NCI-H460 (cell line): ENCODE measurements around the gene KCNJ12. TPM values are rescaled to one million over a fixed set of nuclear protein-coding genes. Genes with fewer than 3 reads are reported as not detected.
"Not testable (repeated sequence)": the region's sequence is repeated elsewhere in the genome, so short reads cannot be mapped to it uniquely, and the experiment has no call there.

ENCODE experiments used
- DNase-seq: peaks from one replicate; pipeline ENCODE4 v3.0.0-alpha.2; 2016; ENCODE audit warnings: low read depth; ENCODE audit errors: extremely low read depth
- total RNA-seq: library from RNA; depleted of rRNA; stranded (reverse); fragments of >200 nt; shearing (Covaris generic); gene quantifications from 2 replicates; pipeline ENCODE4 v1.2.3, GENCODE V29; 2014

The KCNJ12 gene
- total RNA-seq, 1 experiment from 2014 or later: 4.3 TPM

DNA sequence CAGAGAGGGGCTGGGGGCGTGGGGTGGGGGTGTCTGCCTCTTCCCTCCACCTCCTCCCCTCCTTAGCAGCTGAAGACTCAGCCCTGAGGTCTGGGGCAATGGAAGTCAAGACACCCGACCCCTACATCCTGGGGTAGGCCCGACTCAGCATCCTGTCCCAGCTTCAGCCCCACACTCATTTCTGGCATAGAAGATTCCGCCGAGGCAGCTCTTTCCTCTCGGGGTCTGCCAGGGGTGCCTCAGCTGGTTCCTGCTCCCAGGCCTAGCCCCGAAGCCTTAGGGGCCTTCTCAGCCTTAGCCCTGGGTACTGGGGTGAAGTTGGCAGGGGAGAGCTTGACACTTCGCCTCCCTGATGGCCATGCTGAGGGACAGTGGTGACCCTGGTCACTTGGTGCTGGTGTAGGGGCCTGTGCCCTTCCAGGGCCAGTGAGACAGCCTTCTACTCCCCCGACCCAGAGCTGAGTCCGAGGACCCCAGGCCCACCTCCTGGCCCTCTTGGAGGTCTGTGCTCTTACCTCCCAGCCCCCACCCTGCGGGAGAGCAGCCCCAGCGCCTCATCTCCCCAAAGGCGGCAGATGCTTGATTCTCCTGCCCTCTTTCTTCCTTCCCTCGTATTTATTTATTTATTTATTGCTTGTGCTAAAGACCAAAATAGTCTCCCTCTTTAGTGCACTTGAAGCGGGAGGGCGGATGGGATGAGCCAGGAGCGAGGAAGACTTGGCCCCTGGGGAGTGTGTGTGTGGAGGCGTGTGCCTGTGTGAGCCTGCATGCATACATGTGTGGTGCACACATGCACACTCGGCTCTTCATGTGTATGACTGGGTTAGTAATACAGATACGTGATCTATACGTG is 42.5 kb downstream of the KCNJ12 start:
- no peak for DNase-seq

DNA sequence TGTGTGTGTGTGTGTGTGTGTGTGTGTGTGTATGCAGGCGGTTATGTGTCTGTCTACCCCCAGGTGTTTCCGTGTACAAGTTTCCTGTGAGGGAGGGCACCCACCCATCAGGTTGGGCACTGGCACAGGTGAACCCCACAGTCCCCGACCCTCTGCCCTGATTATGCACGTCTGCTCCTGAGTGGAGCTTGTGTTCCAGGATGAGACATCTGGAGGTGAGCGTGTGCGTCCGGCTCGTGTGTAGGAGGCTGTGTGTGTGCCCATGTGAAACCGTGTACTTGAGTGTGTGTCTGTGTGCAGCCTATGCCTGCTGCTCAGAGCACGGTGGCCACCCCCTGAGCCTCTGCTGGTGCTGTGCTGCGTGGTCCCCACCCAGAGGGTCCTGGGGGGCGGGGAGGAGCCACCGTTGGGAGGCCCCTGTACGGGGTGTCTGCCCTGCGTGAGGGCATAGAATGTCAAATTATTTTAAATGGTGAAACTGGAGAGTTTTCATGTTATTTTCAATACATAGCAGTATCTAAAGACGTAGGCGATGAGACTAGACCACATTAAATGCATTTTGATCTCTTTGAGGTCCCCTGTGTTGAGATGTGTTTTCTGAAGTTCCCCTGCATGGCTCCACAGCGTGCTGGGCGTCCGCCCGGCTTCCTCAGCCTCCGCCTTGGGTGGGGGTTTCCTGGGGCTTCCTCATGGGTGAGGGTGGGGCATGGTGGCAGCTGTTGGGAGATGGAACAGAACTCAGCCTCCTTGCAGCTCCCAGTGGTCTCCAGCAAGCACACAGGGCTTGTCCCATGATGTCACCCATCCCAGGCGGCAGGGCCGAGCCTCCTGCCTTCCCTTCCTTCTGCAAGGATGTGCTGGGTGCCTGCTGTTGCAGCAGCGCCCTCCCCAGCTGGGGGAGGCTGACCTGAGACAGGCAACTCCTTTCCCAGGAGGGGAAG is 43.4 kb downstream of the KCNJ12 start:
- DNase-seq: no peak

DNA sequence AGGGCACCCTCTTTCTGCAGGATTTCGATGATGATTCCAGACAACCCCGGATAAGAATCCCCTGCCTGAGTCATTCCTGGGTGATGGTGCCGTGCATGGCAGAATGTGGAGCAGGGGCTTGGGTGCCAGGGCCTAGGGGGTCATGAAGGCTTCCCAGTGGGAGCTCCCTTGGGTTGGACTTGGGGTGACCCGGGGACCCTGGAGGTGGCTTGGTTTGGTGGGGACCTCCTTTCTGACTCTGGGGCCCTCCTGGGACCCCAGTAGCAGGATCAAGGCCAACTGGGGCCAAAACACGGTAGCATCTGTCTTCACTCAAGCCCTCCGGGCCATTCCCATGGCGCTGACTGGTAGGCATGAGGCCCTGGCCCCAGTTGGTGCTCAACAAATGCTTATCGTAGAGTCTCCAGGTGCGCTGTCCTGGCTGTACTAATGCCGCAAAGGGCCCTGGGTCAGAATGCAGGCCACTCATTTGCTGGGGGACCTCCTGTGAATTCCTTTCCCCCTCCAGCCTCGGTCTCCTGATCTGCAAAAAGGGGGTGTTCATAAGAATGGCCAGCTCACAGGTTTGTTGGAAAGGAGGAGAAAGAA is 44.4 kb downstream of the KCNJ12 start:
- DNase-seq: not testable (repeated sequence)

DNA sequence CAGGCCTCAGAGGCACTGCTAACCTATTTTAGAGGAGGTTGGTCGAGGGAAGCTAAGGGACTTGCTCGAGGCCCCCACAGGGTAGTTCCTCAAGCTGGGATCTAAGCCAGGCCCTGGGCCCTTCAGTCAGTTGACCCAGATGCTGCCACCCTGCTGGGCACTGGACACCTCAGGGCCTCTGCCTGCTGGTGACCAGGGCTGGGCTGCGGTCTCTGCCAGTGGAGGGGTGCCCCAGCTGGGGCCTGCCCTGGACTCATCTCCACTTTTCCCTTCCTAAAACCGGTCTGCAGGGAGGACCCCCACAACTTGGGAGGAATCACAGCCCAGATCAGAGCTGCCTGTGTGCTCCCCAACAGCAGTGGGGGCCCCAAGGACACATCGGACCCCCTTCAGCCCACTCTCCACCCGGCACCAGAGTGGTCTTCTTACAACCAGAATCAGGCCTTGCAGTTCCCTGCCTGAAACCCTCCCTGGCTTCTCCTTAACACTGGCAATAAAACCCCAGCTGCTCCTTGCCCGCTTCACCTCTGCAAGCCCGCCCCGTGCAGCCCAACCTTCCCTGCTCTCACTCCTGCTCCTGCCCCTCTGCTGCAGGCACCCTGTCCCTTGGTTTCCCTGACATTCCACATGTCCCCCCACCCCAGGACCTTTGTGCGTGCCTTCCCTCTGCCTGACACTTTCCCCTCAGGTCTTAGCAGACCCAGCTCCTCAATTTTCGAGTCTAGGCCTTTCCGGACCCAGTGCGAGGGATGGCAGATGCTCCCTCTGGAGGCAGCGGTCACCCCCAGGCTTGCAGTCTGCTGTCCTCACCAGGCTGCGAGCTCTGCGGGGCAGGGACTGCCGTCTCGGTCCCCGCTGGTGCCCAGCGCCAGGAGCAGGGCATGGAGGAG is 45.5 kb downstream of the KCNJ12 start:
- DNase-seq: not testable (repeated sequence)

DNA sequence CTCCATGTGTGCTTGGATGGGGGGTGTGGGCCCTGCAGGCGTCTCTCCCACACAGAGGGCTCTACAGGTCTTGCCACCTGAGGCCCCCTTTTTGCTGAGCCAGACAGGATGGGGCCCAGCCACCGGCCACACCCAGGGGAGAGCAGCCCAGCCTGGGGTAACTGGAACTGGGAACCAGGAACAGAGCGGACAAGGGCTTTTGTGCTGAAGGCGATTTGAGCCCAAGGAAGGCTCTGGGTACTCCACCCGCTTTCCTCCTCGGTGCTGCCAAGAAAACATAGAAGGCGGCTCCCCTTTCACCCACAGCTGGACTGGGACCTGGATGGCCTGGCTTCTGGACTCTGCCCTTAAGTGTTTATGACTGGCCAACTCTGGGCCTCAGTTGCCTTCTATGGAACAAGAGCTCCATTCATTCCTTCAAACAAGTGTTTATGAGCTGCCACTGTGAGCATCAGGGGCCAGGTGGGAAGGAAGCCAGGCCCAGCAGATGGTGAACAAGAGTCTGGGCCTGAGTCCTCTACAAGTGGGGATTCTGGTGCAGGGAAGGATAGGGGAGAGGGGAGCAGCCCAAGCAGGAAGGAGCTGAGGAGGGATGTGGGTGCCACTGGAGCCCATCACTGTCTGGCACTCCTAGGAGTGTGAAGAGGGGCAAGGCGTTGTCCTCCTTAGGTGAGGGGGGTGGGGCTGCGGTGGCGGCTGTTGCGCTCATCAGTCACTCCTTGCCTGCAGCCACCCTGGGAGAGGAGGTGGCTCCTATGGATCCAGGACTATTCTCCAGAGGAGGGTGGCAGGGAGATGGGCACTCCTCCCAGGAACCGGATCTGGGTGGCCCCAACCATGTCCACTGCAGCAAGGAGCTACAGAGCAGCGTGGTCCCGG is 46.4 kb downstream of the KCNJ12 start:
- DNase-seq: not testable (repeated sequence)

DNA sequence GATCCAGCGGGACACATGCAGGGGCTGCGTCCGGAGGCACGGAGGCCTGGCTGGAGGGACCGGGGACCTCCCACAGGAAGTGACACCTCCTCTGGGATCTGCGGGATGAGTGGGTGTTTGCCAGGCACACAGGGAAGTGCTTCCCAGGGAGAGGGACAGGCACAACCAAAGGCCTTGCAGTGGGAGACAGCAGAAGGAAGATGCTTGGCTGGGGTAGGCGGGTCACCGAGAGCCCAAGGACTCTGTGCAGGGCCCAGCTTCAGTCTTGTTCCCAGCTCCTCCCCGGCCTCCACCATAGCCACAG is 47.0 kb downstream of the KCNJ12 start:
- not testable (repeated sequence) for DNase-seq

DNA sequence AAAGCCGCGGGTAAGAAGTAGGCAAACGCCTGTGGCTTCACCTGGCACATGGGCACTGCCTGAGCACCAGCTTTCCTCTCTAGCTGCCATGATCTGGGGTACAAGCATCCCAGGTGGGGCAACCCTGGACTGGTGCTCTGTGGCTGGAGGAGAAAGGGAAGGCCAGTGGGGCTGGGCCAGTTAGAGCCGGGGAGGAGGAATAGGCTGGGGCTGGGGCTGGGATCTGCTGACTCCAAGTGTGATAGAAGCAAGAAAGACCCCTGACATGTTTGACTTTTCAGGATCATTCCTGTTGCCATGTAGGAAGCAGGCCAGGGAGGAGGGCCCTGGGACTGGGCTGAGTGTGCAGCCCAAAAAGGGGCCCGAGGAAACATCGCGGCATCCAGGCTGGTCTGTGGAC is 48.5 kb downstream of the KCNJ12 start:
- DNase-seq: not testable (repeated sequence)

DNA sequence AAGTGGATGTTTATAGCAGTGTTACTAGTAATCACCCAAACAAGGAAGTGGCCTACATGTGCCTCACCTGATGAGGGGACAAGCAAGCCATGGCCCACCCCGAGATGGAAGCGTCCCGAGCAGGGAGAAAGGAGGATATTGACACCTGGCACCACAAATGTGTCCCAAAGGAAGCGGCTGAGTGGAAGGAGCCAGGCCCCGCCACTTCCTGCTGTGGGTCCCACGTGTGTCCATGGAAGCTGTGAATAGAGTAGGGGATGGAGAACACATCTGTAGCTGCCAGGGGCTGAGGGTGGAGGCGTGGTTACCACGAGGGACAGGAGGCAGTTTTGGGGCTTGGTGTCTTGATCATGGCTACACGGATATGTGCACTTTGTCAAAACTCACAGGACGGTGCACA is 49.2 kb downstream of the KCNJ12 start:
- DNase-seq: no peak

DNA sequence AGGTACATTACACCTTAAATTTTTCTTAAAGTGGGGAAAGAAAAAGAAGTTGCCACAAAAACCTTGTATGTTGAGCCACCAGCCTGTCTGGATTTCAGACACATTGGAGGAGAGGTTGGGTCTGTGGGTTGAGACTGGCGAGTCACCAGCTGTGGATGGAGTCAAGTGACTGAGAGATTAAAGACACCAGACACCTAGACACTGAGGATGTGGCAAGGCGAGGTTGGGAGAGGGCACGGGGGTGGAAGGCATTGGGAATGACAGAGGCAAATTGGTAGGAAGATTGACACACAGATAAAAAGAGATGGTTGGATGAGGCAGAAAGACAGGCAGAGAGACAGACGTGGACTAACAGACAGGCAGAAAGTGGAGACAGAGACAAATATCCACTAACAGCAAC is 49.6 kb downstream of the KCNJ12 start:
- no peak for DNase-seq

DNA sequence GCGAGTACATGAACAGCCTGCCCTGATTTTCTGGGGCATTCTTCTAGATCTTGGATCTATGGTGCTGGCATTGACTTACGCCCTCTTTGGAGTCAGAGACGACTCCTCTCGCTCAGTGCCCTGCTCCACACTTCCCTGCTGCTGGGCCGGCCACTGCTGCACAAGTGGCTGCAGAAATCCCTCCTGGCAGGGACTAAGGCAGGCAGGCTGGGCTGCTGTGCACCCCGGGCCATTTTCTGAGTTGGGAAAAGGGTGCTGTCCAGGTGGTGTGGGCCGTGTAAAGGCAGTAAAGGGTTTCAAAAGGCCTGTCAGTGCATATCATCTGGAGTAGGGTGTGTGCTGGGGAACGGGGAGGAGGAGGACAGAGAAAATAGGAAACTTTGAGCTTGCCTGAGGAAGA is 50.1 kb downstream of the KCNJ12 start:
- not testable (repeated sequence) for DNase-seq

DNA sequence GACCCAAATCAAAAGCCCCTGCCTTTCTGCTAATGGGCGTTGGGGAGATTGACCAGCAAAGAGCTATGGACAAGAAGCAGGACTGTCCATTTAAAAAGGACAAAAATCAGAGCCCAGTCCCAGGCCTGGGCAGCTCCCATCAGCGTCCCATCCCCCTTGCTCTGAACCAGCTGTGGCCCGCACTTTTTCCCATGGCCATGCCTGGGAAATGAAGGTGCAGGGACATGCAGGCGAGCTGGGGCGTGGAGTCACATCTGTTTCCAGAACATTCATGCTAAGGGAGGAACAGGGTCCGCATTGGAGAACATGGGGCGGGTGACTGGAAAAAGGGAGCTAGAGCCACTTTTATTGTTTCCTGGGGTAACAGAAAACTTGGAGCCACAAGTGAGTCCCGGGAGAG is 50.7 kb downstream of the KCNJ12 start:
- not testable (repeated sequence) for DNase-seq

DNA sequence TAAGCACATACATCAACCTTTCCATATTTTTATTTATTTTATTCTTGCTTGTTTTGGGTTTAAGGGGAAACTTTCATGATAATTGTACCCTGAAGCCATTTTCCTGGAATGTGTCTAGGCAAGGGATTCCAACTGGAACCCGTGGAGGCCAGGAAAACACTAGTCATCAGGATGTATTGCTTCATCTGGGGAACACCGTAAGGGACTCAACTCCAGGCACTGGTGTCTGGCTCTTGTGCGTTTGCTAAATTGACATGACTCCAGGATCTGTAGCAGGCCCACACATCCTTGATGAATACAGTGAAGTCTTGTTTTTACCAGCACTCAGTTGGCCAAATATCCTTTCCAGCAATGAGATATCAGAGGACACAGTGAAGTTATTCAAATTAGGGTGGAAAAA is 51.6 kb downstream of the KCNJ12 start:
- DNase-seq: not testable (repeated sequence)

DNA sequence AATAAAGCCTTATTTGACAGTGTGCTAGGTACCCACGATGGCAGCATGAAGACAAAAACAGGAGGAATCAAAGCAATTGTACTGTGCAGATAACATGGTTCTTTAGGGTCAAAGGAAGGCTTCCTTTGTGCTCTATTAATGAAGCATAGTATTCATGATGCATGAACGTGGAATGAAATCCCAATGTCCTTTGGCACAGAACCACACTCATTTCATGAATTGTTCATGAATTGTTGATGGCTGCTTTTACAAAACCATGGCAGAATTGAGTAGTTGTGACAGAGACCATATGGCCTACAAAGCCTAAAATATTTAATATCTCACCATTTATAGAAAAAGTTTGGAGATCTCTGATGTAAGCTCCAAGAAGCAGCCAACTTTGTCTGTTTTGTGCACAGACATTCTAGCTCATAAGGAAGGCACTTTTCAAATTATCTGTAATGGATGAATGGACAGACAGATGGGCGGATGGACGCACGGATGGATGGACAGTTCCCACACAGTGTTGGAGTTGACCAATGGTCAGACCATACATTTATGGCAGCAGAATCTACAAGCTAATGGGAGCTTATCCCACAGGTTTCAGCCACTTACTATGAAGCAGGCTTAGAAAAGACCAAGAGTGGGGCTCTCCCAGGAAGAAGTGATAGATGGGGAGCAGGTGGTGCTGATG is 52.7 kb downstream of the KCNJ12 start:
- DNase-seq: not testable (repeated sequence)

DNA sequence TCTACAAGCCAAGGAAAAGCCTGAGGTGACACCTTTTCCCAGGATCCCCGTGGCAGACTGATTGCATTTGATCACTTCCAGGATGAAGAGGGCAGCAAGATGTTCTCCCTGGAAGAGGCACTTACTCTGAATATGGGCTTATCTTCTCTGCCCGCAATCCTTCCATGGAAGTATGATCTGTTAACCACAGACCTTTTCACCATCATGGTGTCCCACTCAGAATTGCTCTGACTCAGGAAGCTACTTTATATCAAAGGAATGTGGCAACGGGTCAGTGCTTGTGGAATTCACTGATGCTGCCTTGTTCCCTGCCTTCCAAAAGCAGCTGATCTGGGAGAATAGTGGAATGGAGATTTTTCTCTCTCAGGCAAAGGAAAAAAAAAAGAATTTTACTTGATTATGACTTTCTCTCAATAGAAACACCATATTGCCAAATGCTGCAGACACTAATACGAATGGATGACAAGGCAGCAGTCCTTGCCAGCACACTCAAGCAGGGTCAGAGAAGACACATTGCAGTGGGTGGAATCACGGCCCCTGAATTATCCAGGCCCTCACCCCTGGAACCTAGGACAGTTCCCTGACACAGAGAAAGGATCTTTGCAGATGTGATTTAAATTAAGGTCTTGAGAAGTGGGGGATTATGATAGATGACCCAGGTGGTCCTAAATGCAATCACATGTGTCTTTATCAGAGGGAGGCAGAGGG is 53.9 kb downstream of the KCNJ12 start:
- DNase-seq: not testable (repeated sequence)

DNA sequence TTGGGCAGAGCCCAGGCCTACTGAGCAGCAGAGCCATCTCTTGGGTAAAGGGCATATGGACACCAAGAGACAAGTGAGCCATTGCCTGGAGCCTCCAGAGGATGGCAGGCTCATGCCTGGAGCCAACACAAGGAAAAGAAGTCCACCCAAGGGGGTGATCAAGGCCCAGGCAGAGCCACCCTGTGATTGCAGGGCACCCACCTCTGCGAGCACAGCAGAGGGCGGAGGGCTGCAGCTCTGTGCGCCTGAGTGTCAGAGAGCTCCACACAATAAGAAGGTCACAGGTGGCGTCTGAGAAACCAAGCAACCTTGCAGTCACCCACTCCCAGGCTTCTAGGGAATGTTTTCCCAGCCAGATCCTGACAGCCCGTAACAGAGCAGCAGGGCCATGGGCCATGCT is 57.8 kb downstream of the KCNJ12 start:
- DNase-seq: not testable (repeated sequence)

DNA sequence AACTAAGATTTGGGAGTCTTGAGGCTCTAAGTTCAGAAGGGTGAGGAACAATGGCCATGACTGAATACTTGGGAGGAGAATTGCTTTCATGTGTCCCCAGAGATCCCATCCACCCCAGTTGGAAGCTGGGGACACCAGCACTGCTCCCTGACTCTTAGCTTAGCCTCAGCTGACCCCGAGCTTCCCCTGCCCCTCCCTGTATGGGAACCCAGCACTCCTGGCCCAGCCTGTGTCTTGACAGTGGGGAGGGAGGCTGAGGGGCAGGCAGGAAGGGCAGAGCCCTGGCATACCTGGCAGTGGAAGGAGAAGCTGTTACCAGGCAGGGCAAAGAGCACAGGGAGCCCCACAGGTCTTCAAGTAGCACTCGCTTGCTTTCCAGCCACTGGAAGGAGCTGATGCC is 58.8 kb downstream of the KCNJ12 start:
- not testable (repeated sequence) for DNase-seq

DNA sequence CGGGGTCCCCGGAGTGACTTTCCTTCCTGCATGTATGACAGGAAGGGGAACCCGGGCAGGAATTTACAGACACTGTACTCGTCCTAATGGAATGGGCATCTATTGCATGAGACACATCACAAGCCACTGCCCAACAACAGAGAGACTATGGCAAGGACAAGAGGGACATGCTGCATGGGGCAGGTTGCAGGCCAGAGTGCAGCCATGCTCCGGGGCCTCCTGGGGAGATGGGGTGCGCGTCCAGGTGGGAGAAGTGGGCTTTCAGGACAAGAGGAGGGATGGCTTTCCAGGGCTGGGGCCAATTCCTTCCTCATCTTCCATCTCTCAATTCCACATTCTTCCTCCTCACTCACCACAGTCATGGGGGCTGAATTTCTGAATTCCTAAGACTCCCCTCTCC is 60.3 kb downstream of the KCNJ12 start:
- DNase-seq: not testable (repeated sequence)
